Subcutaneous adipose tissue (tissue), 4 donors: ENCODE data around the gene COPB1. TPM values are rescaled to one million over a fixed set of nuclear protein-coding genes. Genes with fewer than 3 reads are reported as not detected.

Source experiments
- CTCF ChIP-seq: fragments of 450-650 bp; IDR thresholded peaks from one replicate; pipeline ENCODE4 v1.5.1; 2016; ENCODE audit warnings: low read depth, mild to moderate bottlenecking, control low read depth, antibody characterized with exemption, moderate library complexity
- total RNA-seq, 4 donors: library from RNA; depleted of rRNA; stranded (reverse); fragments of >200 nt; gene quantifications; one replicate each; pipeline ENCODE4 v1.1.0, GENCODE V29; 2016

COPB1 gene
- total RNA-seq, 4 donors from 2014 or later, result 64.2 to 173 (median 123) TPM

GRCh38 chr11:14522245-14522644, 22.6 kb upstream of the COPB1 start:
- no peak for TF ChIP-seq CTCF

- no peak for TF ChIP-seq CTCF
Observed at GRCh38 chr11:14520747-14521151, 21.1 kb upstream of the COPB1 start.

GRCh38 chr11:14519917-14520746, 20.5 kb upstream of the COPB1 start, which contains the start of gene PSMA1:
Gene PSMA1, minus strand, starts transcription at chr11:14520386. Its CDS starts 87 bp downstream, at chr11:14520299.
- TF ChIP-seq CTCF, result no peak

GRCh38 chr11:14519597-14519916, 19.9 kb upstream of the COPB1 start:
- TF ChIP-seq CTCF, result no peak

GRCh38 chr11:14518820-14519219, 19.2 kb upstream of the COPB1 start:
- TF ChIP-seq CTCF, result no peak

GRCh38 chr11:14513800-14514199, 14.2 kb upstream of the COPB1 start:
- TF ChIP-seq CTCF, result no peak

- TF ChIP-seq CTCF, result no peak
Observed at GRCh38 chr11:14506532-14506931, 6.9 kb upstream of the COPB1 start.
